GM12878 (cell line): ENCODE measurements around the gene CUTA. TPM values are rescaled to one million over a fixed set of nuclear protein-coding genes. Genes with fewer than 3 reads are reported as not detected.

Experiments
- ATAC-seq: fragments of 200-7000 bp; cut with Tn5 transposase; 3 replicates; pipeline ENCODE4 v1.9.1; 2020; ENCODE audit warnings: mild to moderate bottlenecking, moderate library complexity
- BruUV-seq: library from RNA; stranded (reverse); fragments of 400-500 nt; replicated peaks from 2 replicates; lab custom pipeline; 2021; lab: Mats Ljungman, UMichigan
- CTCF ChIA-PET: fragments of 300-600 bp; sonication (Branson Sonifier 250); formaldehyde crosslinking; extraction: SDS; loops from one replicate; lab custom pipeline; 2021; ENCODE audit warnings: inconsistent platforms; lab: Yijun Ruan, JAX
- POLR2A ChIA-PET: fragments of 350-600 bp; formaldehyde crosslinking; extraction: SDS; loops from one replicate; lab custom pipeline; 2021; ENCODE audit warnings: inconsistent platforms; lab: Charles Lee
- RAD21 ChIA-PET: fragments of 300-600 bp; sonication (Branson Sonifier 250); formaldehyde crosslinking; loops from one replicate; lab custom pipeline; 2023; ENCODE audit warnings: antibody characterized with exemption; ENCODE audit not compliant: unreplicated experiment; lab: Charles Lee
- SMC1A ChIA-PET: fragments of 300-600 bp; sonication (Branson Sonifier 250); formaldehyde crosslinking; loops from one replicate; lab custom pipeline; 2023; ENCODE audit not compliant: unreplicated experiment, uncharacterized antibody; lab: Charles Lee
- DNase-seq: peaks from one replicate; pipeline ENCODE4 v3.0.0-alpha.2; 2011; ENCODE audit warnings: low read depth, low spot score
- FAIRE-seq: peaks from 3 replicates; lab custom pipeline; 2011; peaks lifted over from hg19 to GRCh38; lab: Jason Lieb, UNC
- H2AFZ ChIP-seq: 2 replicates; pipeline ENCODE4 v1.6.0; 2011; ENCODE audit warnings: low read depth, low read length, control low read depth; ENCODE audit not compliant: control insufficient read depth
- H3K27ac ChIP-seq: 2 replicates; pipeline ENCODE4 v1.5.1; 2011; ENCODE audit warnings: control low read depth; ENCODE audit not compliant: control insufficient read depth, insufficient read depth
- H3K27me3 ChIP-seq, 2 experiments: replicated peaks in 1 of 2; 2 replicates each; pipeline versions ENCODE4 v1.6.0 to v1.6.1; 2011; ENCODE audit warnings: low read length in 1 of 2; ENCODE audit not compliant: control insufficient read depth in 2 of 2, insufficient read depth in 2 of 2
- H3K36me3 ChIP-seq, 2 experiments: 2 replicates each; pipeline ENCODE4 v1.5.1; 2011; ENCODE audit warnings: low read length in 1 of 2; ENCODE audit not compliant: control insufficient read depth in 2 of 2, insufficient read depth in 2 of 2
- H3K4me1 ChIP-seq: 2 replicates; pipeline ENCODE4 v1.6.1; 2011; ENCODE audit warnings: mild to moderate bottlenecking, low read length, moderate library complexity, mixed read lengths; ENCODE audit not compliant: control insufficient read depth, insufficient read depth
- H3K4me2 ChIP-seq: 2 replicates; pipeline ENCODE4 v1.6.0; 2011; ENCODE audit warnings: control low read depth; ENCODE audit not compliant: control insufficient read depth, insufficient read depth
- H3K4me3 ChIP-seq: fragments of 200-600 bp; sonication (generic); 2 replicates; pipeline ENCODE4 v1.5.1; 2016
- H3K79me2 ChIP-seq: 2 replicates; pipeline ENCODE4 v1.6.0; 2011; ENCODE audit warnings: low read length; ENCODE audit not compliant: control insufficient read depth, insufficient read depth
- H3K9ac ChIP-seq: 2 replicates; pipeline ENCODE4 v1.8.0; 2011; ENCODE audit warnings: low read length, control low read depth, mixed read lengths; ENCODE audit not compliant: control insufficient read depth, insufficient read depth
- H3K9me3 ChIP-seq: replicated peaks from 3 replicates; pipeline ENCODE4 v1.5.1; 2011; ENCODE audit warnings: mild to moderate bottlenecking, low read length; ENCODE audit not compliant: control insufficient read depth, insufficient read depth
- H4K20me1 ChIP-seq: 2 replicates; pipeline ENCODE4 v1.6.0; 2011; ENCODE audit not compliant: control insufficient read depth, insufficient read depth
- CBX3 ChIP-seq: fragments of 200-600 bp; sonication (generic); IDR thresholded peaks from 2 replicates; pipeline ENCODE4 v1.6.1; 2016; ENCODE audit warnings: low read depth, borderline replicate concordance
- CEBPZ ChIP-seq: fragments of 150-350 bp; IDR thresholded peaks from 2 replicates; pipeline ENCODE4 v1.6.1; 2016; ENCODE audit warnings: low read depth, low read length
- ETV6 ChIP-seq, 2 experiments: fragments of 450-650 bp in 1 of 2; IDR thresholded peaks in 1 of 2; conservative IDR thresholded peaks in 1 of 2; 2 replicates each; pipeline ENCODE4 v1.6.1; 2014; ENCODE audit warnings: antibody characterized with exemption in 1 of 2, borderline replicate concordance in 1 of 2, low read depth in 1 of 2, mild to moderate bottlenecking in 1 of 2, moderate library complexity in 1 of 2
- KAT2A ChIP-seq: conservative IDR thresholded peaks from 2 replicates; pipeline ENCODE4 v1.6.1; 2011; ENCODE audit warnings: low read depth, low read length; ENCODE audit not compliant: control insufficient read depth
- NBN ChIP-seq: fragments of 450-650 bp; IDR thresholded peaks from 2 replicates; pipeline ENCODE4 v1.6.1; 2016
- POU2F2 ChIP-seq: IDR thresholded peaks from 3 replicates; pipeline ENCODE4 v1.6.1; 2011; ENCODE audit warnings: low read depth, mild to moderate bottlenecking, low read length, borderline replicate concordance
- RAD51 ChIP-seq: fragments of 450-650 bp; IDR thresholded peaks from 2 replicates; pipeline ENCODE4 v1.6.1; 2016; ENCODE audit warnings: moderate library complexity, mild to moderate bottlenecking, inconsistent platforms
- RELA ChIP-seq: fragments of 450-650 bp; IDR thresholded peaks from 2 replicates; pipeline ENCODE4 v1.8.0; 2014; ENCODE audit warnings: borderline replicate concordance; ENCODE audit not compliant: partially characterized antibody
- RFX5 ChIP-seq: IDR thresholded peaks from 2 replicates; pipeline ENCODE4 v1.6.1; 2011; ENCODE audit warnings: low read depth, low read length, improper control_type of control experiment
- ZNF217 ChIP-seq: fragments of 450-650 bp; IDR thresholded peaks from 2 replicates; pipeline ENCODE4 v1.6.1; 2017; ENCODE audit warnings: antibody characterized with exemption, mild to moderate bottlenecking
- ZNF622 ChIP-seq: fragments of 450-650 bp; IDR thresholded peaks from 2 replicates; pipeline ENCODE4 v1.6.1; 2017; ENCODE audit warnings: mild to moderate bottlenecking, inconsistent platforms
- WGBS: methylation state at CpG from one replicate; pipeline ENCODE4 v1.1.6; 2016; ENCODE audit warnings: low lambda C conversion rate; ENCODE audit not compliant: insufficient replicate concordance, insufficient coverage; ENCODE audit errors: missing lambda C conversion rate; 5-methylcytosine and 5-hydroxymethylcytosine counted together
- in situ Hi-C: fragments of 300-500 bp; cut with MboI; formaldehyde crosslinking; loops from 9 replicates; pipeline ENCODE4 v1.14.3; 2018; ENCODE audit warnings: mixed read lengths
- intact Hi-C: fragments of 100-400 bp; cut with micrococcal nuclease; formaldehyde crosslinking; loops from one replicate; pipeline ENCODE4 v1.14.2; 2022; ENCODE audit not compliant: unreplicated experiment
- polyA plus RNA-seq, 11 experiments: library from polyadenylated mRNA; depleted of rRNA in 4 of 11; unstranded in 6 of 11; stranded (reverse) in 5 of 11; fragments of >200 nt; fragmentation: Nextera tagmentation in 4 of 11; fragmentation: Illumina TruSeq in 1 of 11; extraction: Ambion mirVana in 4 of 11; extraction: Trizol in 1 of 11; gene quantifications; 1 replicate in 1 of 11; 2 replicates in 10 of 11; pipeline versions ENCODE4 v1.2.1 to v1.2.3, GENCODE V29; 2011 to 2016; ENCODE audit warnings: inconsistent platforms in 2 of 11, missing spikeins in 2 of 11, low read depth in 1 of 11
- total RNA-seq, 4 experiments: library from RNA; depleted of rRNA in 3 of 4; stranded (reverse); fragments of >200 nt in 3 of 4; fragmentation: Illumina TruSeq in 1 of 4; extraction: Trizol in 1 of 4; gene quantifications; 2 replicates each; pipeline versions ENCODE4 v1.2.1 to v1.2.3, GENCODE V29; 2013 to 2021
- TF ChIP-seq, protein P1 (sequence below): fragments of 450-650 bp; formaldehyde crosslinking; IDR thresholded peaks from 2 replicates; pipeline ENCODE4 v1.5.0; 2022; ENCODE audit warnings: mild to moderate bottlenecking, missing genetic modification characterization
- TF ChIP-seq, protein P2 (sequence below): fragments of 450-650 bp; IDR thresholded peaks from 2 replicates; pipeline ENCODE4 v1.6.1; 2017; ENCODE audit warnings: mild to moderate bottlenecking, low read depth, inconsistent platforms; ENCODE audit not compliant: poor library complexity, severe bottlenecking

The CUTA gene
- total and polyA plus RNA-seq, 10 of the 15 experiments (the other 5 are each of a cell fraction or from before 2014, with no cell fraction given) = 102 to 293 (median 189) TPM

DNA sequence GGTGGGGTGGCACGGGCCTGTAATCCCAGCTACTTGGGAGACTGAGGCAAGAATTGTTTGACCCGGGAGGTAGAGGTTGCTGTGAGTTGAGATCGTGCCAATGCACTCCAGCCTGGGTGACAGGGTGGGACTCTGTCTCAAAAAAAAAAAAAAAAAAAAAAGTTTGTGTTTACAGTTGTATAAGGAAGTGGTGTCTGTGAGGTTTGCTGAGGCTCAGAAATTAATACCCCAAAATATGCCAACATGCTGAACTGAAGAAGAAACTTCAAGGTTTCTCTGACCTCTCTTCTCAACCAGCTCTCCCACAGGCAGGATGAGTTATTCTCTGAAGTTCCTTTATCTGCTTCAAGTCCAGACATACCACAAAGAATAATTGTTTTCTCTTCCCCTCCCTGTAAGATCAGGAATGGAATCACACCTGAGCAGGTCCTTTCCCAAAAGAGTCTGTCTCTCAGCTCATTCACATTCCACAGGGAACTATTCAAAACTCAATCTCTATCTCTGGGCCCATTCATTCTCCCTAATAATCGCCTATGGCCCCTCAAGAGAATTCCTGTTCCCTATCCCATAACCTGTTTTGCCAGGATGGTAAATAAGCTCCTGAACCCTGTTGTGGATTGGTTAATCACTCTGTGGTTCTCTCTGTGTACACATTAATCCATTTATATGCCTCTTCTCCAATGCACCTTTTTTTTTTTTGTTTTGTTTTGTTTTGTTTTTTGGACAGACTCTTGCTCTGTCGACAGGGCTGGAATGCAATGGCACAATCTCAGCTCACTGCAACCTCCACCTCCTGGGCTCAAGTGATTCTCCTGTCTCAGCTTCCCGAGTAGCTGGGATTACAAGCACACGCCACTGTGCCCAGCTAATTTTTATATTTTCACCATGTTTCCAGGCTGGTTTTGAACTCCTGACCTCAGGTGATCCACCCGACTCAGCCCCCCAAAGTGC is 43.7 kb downstream of the CUTA start:
- CTCF ChIA-PET = interaction anchor here (0.7 to 1.2 kb wide), 2 partner anchors 12 to 16 kb away, joined by 3 to 4 read pairs; no protein-coding TSS in a partner anchor
- FAIRE-seq (no peak), DNase-seq (no peak), ATAC-seq (no peak)
- RAD21 ChIA-PET = no interaction called here
- Histone ChIP-seq H3K4me2 (no peak overlapping the region), H3K4me1 (no peaks in the 10 kb centered on the region), H3K79me2 (no peaks in the 10 kb centered on the region), H3K27ac (no peak overlapping the region), H2AFZ (no peak overlapping the region), H4K20me1 (no peaks in the 10 kb centered on the region), H3K9ac (no peak overlapping the region), H3K36me3 (no peaks in the 10 kb centered on the region), H3K4me3 (no peak overlapping the region), H3K9me3 (no peaks in the 10 kb centered on the region), H3K27me3 (no peaks in the 10 kb centered on the region)
- BruUV-seq = no TSS peak
- SMC1A ChIA-PET = interaction anchor here (0.7 to 1.2 kb wide), 3 partner anchors 12 to 120 kb away, joined by 3 to 4 read pairs (median 3); no protein-coding TSS in a partner anchor
- in situ Hi-C loops (no loop called here), intact Hi-C loops (no loop called here)
- POLR2A ChIA-PET = interaction anchor here (1.1 kb wide), 1 partner anchor 228 kb away, joined by 4 read pairs; no protein-coding TSS in a partner anchor
- 51% methylated on average over 8 of the region's 8 CpGs for WGBS
- TF ChIP-seq ETV6 (conservative IDR thresholded peaks at IDR 0.05 in 1 of 2, IDR thresholded peaks at IDR 0.05 in 1 of 2; ENCODE audit: borderline replicate concordance in 1 of 2, low read depth in 1 of 2) = no peak
- TF ChIP-seq KAT2A = no peak
- TF ChIP-seq, protein P1, sequence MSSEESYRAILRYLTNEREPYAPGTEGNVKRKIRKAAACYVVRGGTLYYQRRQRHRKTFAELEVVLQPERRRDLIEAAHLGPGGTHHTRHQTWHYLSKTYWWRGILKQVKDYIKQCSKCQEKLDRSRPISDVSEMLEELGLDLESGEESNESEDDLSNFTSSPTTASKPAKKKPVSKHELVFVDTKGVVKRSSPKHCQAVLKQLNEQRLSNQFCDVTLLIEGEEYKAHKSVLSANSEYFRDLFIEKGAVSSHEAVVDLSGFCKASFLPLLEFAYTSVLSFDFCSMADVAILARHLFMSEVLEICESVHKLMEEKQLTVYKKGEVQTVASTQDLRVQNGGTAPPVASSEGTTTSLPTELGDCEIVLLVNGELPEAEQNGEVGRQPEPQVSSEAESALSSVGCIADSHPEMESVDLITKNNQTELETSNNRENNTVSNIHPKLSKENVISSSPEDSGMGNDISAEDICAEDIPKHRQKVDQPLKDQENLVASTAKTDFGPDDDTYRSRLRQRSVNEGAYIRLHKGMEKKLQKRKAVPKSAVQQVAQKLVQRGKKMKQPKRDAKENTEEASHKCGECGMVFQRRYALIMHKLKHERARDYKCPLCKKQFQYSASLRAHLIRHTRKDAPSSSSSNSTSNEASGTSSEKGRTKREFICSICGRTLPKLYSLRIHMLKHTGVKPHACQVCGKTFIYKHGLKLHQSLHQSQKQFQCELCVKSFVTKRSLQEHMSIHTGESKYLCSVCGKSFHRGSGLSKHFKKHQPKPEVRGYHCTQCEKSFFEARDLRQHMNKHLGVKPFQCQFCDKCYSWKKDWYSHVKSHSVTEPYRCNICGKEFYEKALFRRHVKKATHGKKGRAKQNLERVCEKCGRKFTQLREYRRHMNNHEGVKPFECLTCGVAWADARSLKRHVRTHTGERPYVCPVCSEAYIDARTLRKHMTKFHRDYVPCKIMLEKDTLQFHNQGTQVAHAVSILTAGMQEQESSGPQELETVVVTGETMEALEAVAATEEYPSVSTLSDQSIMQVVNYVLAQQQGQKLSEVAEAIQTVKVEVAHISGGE (CRISPR knock-in tag) = no peak
- no peak for TF ChIP-seq RFX5
- TF ChIP-seq, protein P2, sequence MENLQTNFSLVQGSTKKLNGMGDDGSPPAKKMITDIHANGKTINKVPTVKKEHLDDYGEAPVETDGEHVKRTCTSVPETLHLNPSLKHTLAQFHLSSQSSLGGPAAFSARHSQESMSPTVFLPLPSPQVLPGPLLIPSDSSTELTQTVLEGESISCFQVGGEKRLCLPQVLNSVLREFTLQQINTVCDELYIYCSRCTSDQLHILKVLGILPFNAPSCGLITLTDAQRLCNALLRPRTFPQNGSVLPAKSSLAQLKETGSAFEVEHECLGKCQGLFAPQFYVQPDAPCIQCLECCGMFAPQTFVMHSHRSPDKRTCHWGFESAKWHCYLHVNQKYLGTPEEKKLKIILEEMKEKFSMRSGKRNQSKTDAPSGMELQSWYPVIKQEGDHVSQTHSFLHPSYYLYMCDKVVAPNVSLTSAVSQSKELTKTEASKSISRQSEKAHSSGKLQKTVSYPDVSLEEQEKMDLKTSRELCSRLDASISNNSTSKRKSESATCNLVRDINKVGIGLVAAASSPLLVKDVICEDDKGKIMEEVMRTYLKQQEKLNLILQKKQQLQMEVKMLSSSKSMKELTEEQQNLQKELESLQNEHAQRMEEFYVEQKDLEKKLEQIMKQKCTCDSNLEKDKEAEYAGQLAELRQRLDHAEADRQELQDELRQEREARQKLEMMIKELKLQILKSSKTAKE = no peak
- no peak for TF ChIP-seq RAD51
- TF ChIP-seq NBN = no peak
- TF ChIP-seq ZNF217 = no peak
- TF ChIP-seq ZNF622 = no peak
- no peak for TF ChIP-seq CBX3
- no peak for TF ChIP-seq CEBPZ
- no peak for TF ChIP-seq RELA
- no peak for TF ChIP-seq POU2F2
